SH-SY5Y (cell line): Measurements from ENCODE around the gene ABCA13.

Experiments used
- GATA2 ChIP-seq: IDR thresholded peaks from 2 replicates; pipeline ENCODE4 v1.6.1; 2011; ENCODE audit warnings: mild to moderate bottlenecking, low read depth, low read length
- GATA3 ChIP-seq: IDR thresholded peaks from 2 replicates; pipeline ENCODE4 v1.6.1; 2011; ENCODE audit warnings: low read depth, mild to moderate bottlenecking, low read length, moderate library complexity

- no peak for TF ChIP-seq GATA2
- no peak for TF ChIP-seq GATA3
Measured at GRCh38 chr7:48548667-48549066, 377.4 kb downstream of the ABCA13 start.
